GM19463 (cell line): ENCODE measurements around the gene MSANTD3.
A peak's percentile ranks its signal among the peaks of the same experiment; 100 is the strongest.

Source experiments
- ATAC-seq: cut with Tn5 transposase; IDR thresholded peaks from one replicate; pipeline ENCODE4 v1.9.1; 2021; ENCODE audit warnings: mild to moderate bottlenecking, moderate library complexity; ENCODE audit not compliant: unreplicated experiment

Gene MSANTD3

DNA sequence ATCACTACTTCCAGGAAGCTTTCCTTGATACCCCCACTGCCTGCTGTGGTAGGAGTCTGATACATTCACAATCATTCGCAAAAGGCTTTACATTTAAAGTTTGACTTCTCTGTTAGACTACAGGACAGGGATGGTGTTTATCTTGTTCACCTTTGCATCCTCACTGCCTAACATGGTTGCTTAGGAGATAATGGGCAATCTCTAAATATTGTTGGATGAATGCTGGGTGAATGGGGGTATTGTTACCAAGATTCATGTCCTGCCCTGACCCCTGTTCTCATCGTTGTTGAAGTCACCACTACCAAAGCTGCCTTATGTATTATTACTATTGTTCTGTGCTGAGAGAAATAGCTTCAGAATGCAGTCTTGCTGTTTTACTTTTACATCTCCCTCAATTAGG lies 38.3 kb downstream of the MSANTD3 start:
- ATAC-seq: no peak

GRCh38 chr9:100465761-100466160 lies 38.8 kb downstream of the MSANTD3 start:
- ATAC-seq: no peak

- ATAC-seq: no peak
Observed at GRCh38 chr9:100466171-100466828, 39.4 kb downstream of the MSANTD3 start.

- ATAC-seq: peak; percentile 73
Observed at GRCh38 chr9:100466829-100467221, 39.9 kb downstream of the MSANTD3 start.

- no peak for ATAC-seq
Observed at GRCh38 chr9:100468041-100468440, 41.1 kb downstream of the MSANTD3 start.

GRCh38 chr9:100472268-100472667 lies 45.3 kb downstream of the MSANTD3 start:
- no peak for ATAC-seq

GRCh38 chr9:100472788-100473275 lies 45.9 kb downstream of the MSANTD3 start, which contains the start of gene TMEFF1:
Gene TMEFF1 (plus strand): TSS chr9:100473149. CDS start chr9:100473545, 396 bp downstream.
- peak; percentile 51 for ATAC-seq

DNA sequence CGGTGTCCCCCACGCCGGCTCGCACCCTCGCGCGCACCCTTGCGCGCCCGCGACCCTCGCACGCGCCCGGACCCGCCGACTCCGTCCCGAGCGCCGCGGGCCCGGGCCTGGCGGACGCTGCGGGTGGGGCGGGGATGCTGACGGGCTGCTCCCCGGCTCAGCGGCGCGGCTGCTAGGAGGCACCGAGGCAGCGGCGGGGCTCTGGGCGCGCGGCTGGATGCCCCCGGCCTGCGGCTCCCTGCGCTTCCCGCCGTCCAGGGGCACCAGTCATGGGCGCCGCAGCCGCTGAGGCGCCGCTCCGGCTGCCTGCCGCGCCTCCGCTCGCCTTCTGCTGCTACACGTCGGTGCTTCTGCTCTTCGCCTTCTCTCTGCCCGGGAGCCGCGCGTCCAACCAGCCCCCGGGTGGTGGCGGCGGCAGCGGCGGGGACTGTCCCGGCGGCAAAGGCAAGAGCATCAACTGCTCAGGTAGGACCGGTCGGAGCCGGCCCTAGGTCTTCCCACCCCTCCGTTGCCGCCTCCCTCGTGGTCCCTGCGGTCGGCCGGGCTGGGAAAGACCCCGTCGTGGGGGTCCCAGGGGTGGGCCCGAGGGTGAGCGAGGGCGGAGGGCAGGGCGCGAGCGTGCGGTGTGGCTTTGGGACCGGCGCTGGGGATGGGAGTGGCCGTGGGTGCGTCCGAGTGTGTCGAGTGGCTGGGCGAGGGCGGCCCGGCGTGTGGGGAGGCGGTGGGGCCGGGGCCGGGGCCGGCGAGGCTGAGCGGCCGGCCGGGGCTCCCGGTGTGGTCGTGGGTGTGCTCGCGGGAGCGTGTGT lies 46.5 kb downstream of the MSANTD3 start:
- peak; percentile 63 for ATAC-seq

DNA sequence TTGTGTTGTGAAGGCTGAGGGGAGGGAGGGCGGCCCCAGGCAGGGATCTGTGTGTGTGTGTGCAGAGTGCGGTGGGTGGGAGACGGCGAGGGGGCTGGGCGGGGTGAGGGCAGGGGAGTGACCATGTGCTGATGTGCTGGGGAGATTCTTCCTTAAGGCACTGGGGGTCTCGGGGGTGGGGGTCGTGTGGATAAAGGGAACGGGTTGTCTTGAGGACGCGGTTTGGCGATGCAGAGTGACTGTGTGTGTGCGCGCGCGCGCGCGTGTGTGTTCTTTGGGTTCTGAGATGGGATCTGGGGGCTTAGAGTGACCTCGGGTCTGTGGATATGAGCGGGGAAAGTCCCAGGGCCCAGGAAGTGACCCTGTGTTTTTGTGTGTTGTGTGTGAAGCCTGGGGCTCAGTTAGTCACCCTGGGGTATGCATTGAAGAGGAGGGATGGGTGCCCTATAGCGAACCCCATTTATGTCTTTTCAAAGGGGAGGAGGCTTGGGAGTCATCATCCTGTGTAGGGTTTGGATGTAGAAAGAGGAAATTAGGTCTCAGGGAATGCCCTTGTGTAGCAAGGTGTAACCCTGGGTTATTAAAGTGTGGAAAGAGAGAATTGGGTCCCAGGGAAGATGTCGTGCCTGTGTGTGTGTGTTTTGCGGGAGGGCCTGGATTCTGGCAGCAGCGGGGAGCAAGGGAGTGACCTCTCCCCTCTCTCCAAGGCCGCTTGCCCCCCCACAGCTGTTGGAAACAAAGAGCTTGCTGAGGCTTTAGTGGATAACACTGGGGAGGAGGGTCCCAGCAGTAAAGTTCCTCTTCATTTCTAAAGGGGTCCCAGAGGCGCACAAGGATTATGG lies 47.4 kb downstream of the MSANTD3 start:
- ATAC-seq: no peak

GRCh38 chr9:100474924-100475276 lies 48.0 kb downstream of the MSANTD3 start:
- no peak for ATAC-seq

DNA sequence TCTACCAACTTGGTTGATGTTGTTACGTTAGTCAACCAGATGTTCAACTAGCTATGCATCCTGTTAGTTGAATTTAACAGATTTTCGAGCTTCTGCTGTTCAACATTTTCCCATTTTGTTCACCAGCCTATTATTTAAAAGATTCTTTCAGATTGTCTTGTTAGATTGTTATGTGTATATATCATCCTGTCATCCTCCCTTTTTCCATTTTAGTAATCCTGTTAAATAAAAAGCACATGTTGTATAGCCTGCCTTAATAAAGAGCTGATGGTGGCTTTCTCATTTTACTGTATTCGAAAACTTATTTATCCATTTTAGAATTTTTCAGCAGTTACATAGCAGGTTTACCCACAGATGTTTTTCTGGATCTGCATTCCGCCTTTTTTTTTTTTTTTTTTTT lies 50.3 kb downstream of the MSANTD3 start:
- ATAC-seq: no peak

- no peak for ATAC-seq
Observed at GRCh38 chr9:100478192-100478591, 51.2 kb downstream of the MSANTD3 start.

GRCh38 chr9:100479820-100480219 lies 52.9 kb downstream of the MSANTD3 start:
- no peak for ATAC-seq

DNA sequence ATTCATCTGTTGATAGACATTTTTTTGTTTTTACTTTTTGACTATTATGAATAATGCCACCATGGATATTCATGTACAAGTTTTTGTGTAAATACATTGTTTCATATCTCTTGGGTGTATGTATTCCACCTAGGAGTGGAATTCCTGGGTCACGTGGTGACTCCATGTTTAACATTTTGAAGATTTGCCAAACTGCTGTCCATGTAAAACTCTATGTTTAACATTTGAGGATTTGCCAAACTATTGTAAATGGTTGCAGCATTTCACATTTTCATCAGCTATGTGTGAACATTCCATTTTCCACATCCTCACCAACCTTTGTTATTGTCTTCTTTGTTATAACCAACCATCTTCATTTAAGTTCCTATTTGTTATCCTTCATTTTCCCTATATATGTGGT lies 58.3 kb downstream of the MSANTD3 start:
- ATAC-seq: no peak

DNA sequence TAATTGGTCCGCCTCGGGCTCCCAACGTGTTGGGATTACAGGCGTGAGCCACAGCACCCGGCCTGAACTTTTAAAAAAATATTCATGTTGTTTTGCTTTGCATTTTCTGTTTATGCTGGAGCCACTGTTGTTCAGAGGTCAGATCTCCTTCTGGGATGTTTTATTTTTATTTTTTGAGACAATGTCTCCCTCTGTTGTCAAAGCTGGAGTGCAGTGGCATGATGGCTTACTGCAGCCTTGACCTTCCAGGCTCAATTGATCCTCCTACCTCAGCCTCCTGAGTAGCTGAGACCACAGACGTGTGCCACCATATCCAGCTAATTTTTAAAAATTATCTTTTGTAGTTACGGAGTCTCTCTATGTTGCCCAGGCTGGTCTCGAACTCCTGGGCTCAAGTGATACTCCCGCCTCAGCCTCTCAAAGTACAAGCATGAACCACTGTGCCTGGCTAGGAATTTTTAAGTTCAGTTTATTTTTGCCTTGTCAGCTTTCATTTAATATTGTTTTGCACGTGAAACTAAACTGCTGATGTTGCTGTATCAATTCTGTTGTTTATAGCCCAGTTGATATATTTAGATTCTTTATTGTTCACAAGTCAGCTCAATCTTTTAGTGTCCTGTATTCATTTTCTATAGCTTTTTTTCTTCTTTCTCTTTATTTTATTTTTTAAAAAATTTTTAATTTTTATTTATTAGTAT lies 59.7 kb downstream of the MSANTD3 start:
- ATAC-seq: no peak

- no peak for ATAC-seq
Observed at GRCh38 chr9:100488177-100488576, 61.2 kb downstream of the MSANTD3 start.

DNA sequence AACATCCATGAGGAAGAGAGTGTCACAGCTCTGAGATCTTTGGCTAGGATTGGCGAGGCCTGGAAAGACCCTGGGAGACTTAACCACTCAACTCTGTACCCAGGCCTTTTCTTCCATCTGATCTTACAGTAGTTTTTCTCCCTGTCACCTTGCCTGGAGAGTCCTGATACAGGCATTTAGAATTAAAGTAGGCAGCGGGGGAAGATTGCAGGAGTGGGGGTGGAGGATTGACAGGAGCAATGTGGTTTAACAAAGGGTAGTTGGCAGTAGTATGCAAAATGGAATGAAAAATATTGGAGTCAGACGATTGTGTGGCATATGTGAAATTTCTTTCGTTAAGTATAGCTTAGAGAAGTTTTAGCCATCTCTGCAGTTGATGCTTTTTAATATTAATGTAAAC lies 62.9 kb downstream of the MSANTD3 start:
- ATAC-seq: no peak

GRCh38 chr9:100492952-100493351 lies 66.0 kb downstream of the MSANTD3 start:
- ATAC-seq: no peak

GRCh38 chr9:100498592-100498991 lies 71.6 kb downstream of the MSANTD3 start:
- ATAC-seq: no peak

GRCh38 chr9:100499460-100499859 lies 72.5 kb downstream of the MSANTD3 start:
- peak; percentile 49 for ATAC-seq

GRCh38 chr9:100499866-100500265 lies 72.9 kb downstream of the MSANTD3 start:
- no peak for ATAC-seq
